Measurements from ENCODE around the gene COL6A1. TPM values are rescaled to one million over a fixed set of nuclear protein-coding genes. Genes with fewer than 3 reads are reported as not detected.

COL6A1 gene
- total RNA-seq, 2 donors from 2014 or later = 39.8 to 131 TPM

GRCh38 chr21:45971616-45972352 is 9.8 kb upstream of the COL6A1 start:
- Histone ChIP-seq H3K27ac (peak overlapping the region; percentile 89), H3K4me1 (peaks cover 21% of the 10 kb centered on the region), H3K9me3 (no peaks in the 10 kb centered on the region), H3K9ac (ENCODE audit: low read depth in 2 of 2, low read length in 2 of 2) (no peak overlapping the region), H3K4me3 (no peak overlapping the region), H3K36me3 (no peaks in the 10 kb centered on the region), H3K27me3 (peaks cover 32% of the 10 kb centered on the region)
- TF ChIP-seq CTCF (IDR thresholded peaks at IDR 0.05) = no peak
- intact Hi-C loops (cut with DNase I) = no loop called here
- DNase-seq = no peak

- H3K4me3 ChIP-seq = peak overlapping the region; percentile 17
- no peaks in the 10 kb centered on the region for H3K36me3 ChIP-seq
- peaks cover 32% of the 10 kb centered on the region for H3K27me3 ChIP-seq
- no peaks in the 10 kb centered on the region for H3K9me3 ChIP-seq
- TF ChIP-seq CTCF (IDR thresholded peaks at IDR 0.05) = no peak
- intact Hi-C loops (cut with DNase I) = no loop called here
- peak overlapping the region in 1 of 2 donors; percentile 48 for H3K9ac ChIP-seq (ENCODE audit: low read depth in 2 of 2, low read length in 2 of 2)
- peaks cover 21% of the 10 kb centered on the region for H3K4me1 ChIP-seq
- peak overlapping the region; percentile 89 for H3K27ac ChIP-seq
- no peak for DNase-seq
These were observed 9.2 kb upstream of the COL6A1 start for GRCh38 chr21:45972353-45972715.

- Histone ChIP-seq H3K9ac (ENCODE audit: low read depth in 2 of 2, low read length in 2 of 2) (peak overlapping the region; percentile 48 to 51), H3K4me1 (peaks cover 21% of the 10 kb centered on the region), H3K27me3 (peaks cover 32% of the 10 kb centered on the region), H3K9me3 (no peaks in the 10 kb centered on the region), H3K36me3 (no peaks in the 10 kb centered on the region), H3K4me3 (peak overlapping the region; percentile 17), H3K27ac (peak overlapping the region; percentile 89)
- no peak for DNase-seq
- no peak for TF ChIP-seq CTCF (IDR thresholded peaks at IDR 0.05)
- intact Hi-C loops (cut with DNase I) = no loop called here
These were observed 8.7 kb upstream of the COL6A1 start for GRCh38 chr21:45972716-45973474.

- H3K27ac ChIP-seq = peak overlapping the region; percentile 89
- peak; percentile 62 for DNase-seq
- H3K4me1 ChIP-seq = peaks cover 21% of the 10 kb centered on the region
- peak overlapping the region; percentile 51 to 76 for H3K9ac ChIP-seq (ENCODE audit: low read depth in 2 of 2, low read length in 2 of 2)
- peak overlapping the region; percentile 20 for H3K4me3 ChIP-seq
- H3K9me3 ChIP-seq = no peaks in the 10 kb centered on the region
- H3K36me3 ChIP-seq = no peaks in the 10 kb centered on the region
- TF ChIP-seq CTCF (IDR thresholded peaks at IDR 0.05) = peak; percentile 64
- peaks cover 32% of the 10 kb centered on the region for H3K27me3 ChIP-seq
- intact Hi-C loops (cut with DNase I) = no loop called here
These were observed 8.0 kb upstream of the COL6A1 start for GRCh38 chr21:45973475-45974072.

GRCh38 chr21:45974073-45975019 is 7.2 kb upstream of the COL6A1 start:
- H3K27me3 ChIP-seq = peaks cover 38% of the 10 kb centered on the region
- peak overlapping the region; percentile 20 for H3K4me3 ChIP-seq
- intact Hi-C loops (cut with DNase I) = no loop called here
- no peaks in the 10 kb centered on the region for H3K36me3 ChIP-seq
- peaks cover 21% of the 10 kb centered on the region for H3K4me1 ChIP-seq
- H3K9ac ChIP-seq (ENCODE audit: low read depth in 2 of 2, low read length in 2 of 2) = peak overlapping the region; percentile 55 to 76
- peak overlapping the region; percentile 89 for H3K27ac ChIP-seq
- no peak for TF ChIP-seq CTCF (IDR thresholded peaks at IDR 0.05)
- DNase-seq = no peak
- no peaks in the 10 kb centered on the region for H3K9me3 ChIP-seq

Measured in colonic mucosa (tissue), 4 donors.